Fibroblast of the conjunctiva (primary cell): ENCODE data around the gene ZNF3.
A peak's percentile ranks its signal among the peaks of the same experiment; 100 is the strongest.

Experiments
- DNase-seq: peaks from one replicate; pipeline ENCODE4 v3.0.0-alpha.2; 2010; ENCODE audit warnings: low read depth

The ZNF3 gene

GRCh38 chr7:100053215-100053614, 28.3 kb downstream of the ZNF3 start:
- peak; percentile 29 for DNase-seq

DNA sequence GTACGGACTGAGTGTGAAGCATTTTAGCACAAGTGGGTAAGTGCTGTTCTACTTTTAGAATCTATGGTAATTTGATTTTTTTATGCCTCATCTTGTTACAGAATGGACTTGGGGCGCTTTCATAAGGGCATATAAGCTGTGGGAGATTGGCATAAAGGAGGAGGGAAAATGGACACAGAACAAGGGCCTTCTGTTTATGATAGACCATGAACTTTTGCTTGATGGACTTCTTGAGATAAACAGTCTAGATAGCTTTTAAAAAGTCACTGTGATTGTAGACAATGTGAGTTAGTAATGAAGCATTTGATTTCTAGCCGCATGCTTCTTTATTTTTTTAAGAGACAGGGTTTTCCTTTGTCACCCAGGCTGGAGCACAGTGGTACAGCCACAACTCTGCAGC, 29.9 kb downstream of the ZNF3 start:
- DNase-seq = no peak

- DNase-seq = peak; percentile 51
Measured at GRCh38 chr7:100049441-100050291, 31.9 kb downstream of the ZNF3 start, which contains the start of gene ZSCAN21. ZSCAN21 (plus strand) TSS chr7:100049774; CDS start chr7:100057007, 7,233 bp downstream.

DNA sequence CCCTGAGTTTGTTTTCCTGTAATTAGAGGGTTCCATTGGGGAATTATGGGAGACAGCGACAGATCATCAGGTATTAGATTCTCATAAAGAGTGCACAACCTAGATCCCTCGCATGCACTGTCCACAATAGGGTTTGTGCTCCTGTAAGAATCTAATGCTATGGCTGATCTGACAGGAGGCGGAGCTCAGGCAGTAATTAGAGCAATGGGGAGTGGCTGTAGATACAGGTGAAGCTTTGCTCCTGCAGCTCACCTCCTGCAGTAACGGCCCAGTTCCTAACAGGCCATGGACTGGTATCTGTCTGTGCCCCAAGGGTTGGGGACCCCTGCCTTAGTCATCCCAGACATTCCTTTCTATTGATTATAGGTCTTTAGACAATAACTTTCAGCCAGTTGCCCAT, 32.8 kb downstream of the ZNF3 start:
- DNase-seq = no peak

GRCh38 chr7:100044718-100045117, 36.8 kb downstream of the ZNF3 start:
- DNase-seq = no peak

DNA sequence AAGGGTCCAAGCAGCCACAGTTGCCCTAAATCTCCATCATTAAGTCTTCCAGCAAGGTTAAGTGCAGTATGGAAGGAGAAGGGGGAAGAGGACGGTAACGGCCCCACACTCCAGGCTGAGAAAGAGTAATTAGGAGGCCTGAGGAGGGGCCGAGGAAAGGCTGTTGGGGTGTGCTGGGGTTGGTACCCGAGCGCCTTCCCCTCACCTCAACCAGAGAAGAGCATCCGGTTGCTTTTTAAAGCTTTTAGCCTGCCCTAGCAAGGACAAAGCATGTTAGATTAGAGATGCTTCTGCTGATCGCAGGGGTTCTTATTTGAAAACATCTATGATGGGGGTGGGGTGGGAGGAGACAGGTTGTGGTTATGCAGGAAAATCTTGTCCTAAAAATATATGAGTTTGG, 40.9 kb downstream of the ZNF3 start:
- no peak for DNase-seq

- DNase-seq = no peak
Measured at GRCh38 chr7:100038326-100038725, 43.2 kb downstream of the ZNF3 start.

GRCh38 chr7:100035876-100036275, 45.6 kb downstream of the ZNF3 start:
- no peak for DNase-seq

- DNase-seq = no peak
Measured at GRCh38 chr7:100034871-100035510, 46.5 kb downstream of the ZNF3 start.

DNA sequence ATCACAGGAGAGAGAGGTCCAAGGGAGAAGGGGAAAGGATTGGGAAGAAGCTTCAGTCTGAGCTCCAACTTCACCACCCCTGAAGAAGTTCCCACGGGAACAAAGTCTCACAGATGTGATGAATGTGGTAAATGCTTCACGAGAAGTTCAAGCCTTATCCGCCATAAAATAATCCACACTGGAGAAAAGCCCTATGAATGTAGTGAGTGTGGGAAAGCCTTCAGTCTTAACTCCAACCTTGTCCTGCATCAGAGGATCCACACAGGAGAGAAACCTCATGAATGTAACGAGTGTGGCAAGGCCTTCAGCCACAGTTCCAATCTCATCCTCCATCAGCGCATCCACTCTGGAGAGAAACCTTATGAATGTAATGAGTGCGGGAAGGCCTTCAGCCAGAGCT, 48.0 kb downstream of the ZNF3 start:
- no peak for DNase-seq

DNA sequence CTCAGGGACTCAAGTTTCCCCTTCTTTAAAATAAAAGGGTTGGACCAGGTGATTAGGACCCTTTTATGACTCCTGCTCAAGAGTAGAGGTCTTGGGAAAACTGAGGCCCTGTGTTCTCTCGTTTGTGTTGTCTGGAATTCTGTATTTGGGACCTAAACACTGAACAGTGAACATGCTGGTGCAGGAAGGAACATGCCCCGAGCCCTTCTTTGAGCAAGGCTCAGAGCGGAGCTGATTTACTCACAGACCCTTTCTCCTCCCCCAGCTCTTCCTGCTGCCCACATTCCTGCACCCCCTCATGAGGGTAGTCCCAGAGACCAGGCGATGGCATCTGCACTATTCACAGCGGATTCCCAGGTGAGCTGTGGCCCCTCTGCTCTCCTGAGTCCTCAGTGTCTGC, 51.9 kb downstream of the ZNF3 start:
- no peak for DNase-seq

GRCh38 chr7:100027197-100027596, 54.3 kb downstream of the ZNF3 start:
- DNase-seq = no peak

DNA sequence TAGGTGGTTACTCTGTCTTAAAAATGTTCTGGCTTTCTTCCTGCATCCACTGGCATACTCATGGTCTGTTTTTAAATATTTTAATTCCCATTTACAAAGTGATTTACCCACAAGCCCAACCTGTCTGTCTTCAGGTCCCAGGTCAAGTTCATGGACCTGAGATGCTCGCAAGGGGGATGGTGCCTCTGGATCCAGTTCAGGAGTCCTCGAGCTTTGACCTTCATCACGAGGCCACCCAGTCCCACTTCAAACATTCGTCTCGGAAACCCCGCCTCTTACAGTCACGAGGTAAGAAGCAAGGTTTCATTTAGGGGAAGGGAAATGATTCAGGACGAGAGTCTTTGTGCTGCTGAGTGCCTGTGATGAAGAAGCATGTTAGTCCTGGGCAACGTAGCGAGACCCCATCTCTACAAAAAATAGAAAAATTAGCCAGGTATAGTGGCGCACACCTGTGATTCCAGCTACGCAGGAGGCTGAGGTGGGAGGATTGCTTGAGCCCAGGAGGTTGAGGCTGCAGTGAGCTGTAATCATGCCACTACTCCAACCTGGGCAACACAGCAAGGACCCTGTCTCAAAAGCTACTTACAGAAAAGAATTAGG, 57.4 kb downstream of the ZNF3 start:
- no peak for DNase-seq

GRCh38 chr7:100023526-100023925, 58.0 kb downstream of the ZNF3 start:
- DNase-seq = no peak

DNA sequence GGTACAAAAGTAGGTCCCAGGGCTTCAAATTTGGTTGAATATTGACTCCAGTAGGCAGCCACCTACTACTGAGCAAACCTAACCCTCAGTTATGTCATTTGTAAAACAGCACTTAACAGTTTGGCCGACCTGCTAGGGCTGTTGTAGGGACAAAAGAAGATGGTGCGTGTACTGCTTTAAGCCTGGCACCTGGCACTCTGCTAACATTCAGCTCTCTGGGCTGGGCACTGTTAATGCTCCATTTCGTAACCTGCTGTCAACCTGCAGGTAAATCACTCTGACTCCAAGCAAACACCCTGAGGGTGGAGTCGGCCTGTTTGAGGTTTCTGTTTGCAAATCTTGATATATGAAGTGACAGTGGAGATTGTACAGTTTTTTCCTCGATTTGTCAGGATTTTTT, 58.9 kb downstream of the ZNF3 start:
- no peak for DNase-seq

DNA sequence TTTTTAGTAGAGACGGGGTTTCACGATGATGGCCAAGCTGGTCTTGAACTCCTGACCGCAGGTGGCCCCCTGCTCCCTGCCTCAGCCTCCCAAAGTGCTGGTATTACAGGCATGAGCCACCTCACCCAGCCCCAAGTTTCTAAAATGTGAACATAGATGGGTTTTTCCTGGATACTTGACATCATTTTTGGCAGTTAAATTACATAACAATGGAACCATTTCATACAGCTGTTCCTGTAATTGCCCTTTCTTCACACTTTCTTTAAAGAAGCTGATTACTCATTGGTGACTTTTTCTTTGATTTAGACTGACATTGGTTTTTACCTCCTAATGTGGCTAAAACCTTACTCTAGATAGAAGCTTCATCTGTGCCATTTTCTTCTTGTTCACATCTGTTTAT, 60.2 kb downstream of the ZNF3 start:
- no peak for DNase-seq
